GF-D8 (cell line): Measurements from ENCODE around the gene SIT1.
"Not testable (repeated sequence)": the region's sequence is repeated elsewhere in the genome, so short reads cannot be mapped to it uniquely, and the experiment has no call there.

Experiments
- DNase-seq: peaks from one replicate; lab custom pipeline; 2025; lab: John Stamatoyannopoulos, UW

SIT1 gene

GRCh38 chr9:35637427-35637955 is 13.2 kb downstream of the SIT1 start:
- not testable (repeated sequence) for DNase-seq

- not testable (repeated sequence) for DNase-seq
These were observed 13.9 kb downstream of the SIT1 start for GRCh38 chr9:35636877-35637246.

- no peak for DNase-seq
These were observed 14.4 kb downstream of the SIT1 start for GRCh38 chr9:35636135-35636876.

GRCh38 chr9:35635730-35636129 is 15.0 kb downstream of the SIT1 start:
- DNase-seq = no peak

- no peak for DNase-seq
These were observed 21.1 kb downstream of the SIT1 start for GRCh38 chr9:35629597-35629996.

- DNase-seq = no peak
These were observed 22.2 kb downstream of the SIT1 start for GRCh38 chr9:35628389-35628991.

DNA sequence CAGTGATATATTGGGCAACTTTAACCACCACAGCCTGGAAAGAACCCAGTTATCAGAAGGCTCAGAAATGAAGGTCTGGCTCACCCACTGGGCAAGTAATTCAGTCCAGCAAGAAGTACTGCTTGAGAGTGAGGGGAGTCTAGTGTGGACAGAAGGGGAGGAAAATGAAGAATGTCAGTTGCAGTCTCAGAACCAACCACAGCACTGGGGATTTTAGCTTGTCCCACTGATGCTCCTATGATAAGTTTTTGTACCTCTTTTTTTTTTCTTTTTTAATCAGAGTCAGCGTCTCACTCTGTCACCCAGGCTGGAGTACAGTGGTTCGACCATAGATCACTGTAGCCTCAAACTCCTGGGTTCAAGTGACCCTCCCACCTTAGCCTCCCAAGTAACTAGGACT is 23.2 kb downstream of the SIT1 start:
- no peak for DNase-seq

- DNase-seq = peak; percentile 96
These were observed 31.0 kb downstream of the SIT1 start for GRCh38 chr9:35619800-35620158.

- DNase-seq = peak; percentile 97
These were observed 31.6 kb downstream of the SIT1 start for GRCh38 chr9:35618854-35619799.

DNA sequence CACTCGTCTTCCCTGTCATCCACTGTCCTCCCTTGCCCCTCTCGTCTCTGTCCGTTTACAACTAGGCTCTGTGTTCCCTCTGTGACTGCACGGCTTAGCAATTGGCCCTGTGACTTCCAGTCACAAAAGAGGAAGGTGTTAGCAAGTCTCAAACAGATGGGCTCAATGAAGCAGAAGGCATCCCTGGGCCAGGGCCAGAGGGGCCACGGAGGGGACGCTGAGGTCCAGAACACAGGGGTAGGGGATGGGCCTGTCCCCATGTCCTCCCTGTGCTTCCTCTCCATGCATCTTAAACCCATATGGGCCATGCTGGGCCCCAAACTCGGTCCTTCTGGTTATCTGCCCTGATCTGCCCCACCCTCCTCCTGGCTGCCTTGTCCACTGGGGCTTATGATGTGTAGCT is 32.4 kb downstream of the SIT1 start, which contains the start of gene CD72:
CD72 (minus strand) TSS at position 89 of the 403 bp plus-strand sequence. CDS start 110 bp downstream, outside the sequence.
- DNase-seq = peak; percentile 72

GRCh38 chr9:35617548-35617947 is 33.2 kb downstream of the SIT1 start:
- no peak for DNase-seq

DNA sequence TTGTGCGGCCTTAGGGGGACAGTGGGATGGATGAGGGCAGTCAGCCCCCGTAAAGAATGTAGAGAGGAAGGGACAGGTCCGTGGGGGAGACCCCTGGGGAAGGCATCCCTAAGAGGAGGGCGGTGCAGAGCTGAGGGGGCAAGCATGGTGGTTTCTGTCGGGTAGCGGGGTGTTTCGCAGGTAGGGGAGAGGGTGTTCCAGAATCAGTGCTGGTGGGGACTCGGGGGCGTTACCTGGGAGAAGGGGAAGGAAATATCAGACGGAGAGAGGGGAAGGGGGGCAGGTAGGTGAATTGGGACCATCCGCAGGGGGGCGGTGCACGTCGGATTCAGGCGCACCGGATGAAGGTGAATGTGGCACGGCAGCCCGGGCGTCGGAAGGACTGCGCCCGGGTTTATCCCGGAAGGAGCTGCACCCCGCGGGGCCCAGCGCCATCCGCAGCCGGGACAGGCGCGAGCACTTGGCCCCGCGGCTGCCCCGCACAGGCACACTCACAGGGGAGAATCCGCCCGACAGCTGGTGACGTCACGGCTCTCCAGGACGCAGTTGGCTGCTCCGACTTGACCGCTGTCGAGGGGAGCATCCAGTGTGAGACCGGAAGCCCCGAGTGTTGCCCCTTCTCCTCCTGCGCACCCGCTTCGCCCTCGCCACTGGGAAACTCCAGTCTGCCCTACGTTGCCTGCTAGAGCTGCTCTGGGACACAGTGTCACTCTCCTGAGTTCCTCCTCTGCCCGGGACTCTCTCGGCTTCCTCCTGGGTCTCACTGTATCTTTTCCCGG is 33.9 kb downstream of the SIT1 start:
- no peak for DNase-seq

DNA sequence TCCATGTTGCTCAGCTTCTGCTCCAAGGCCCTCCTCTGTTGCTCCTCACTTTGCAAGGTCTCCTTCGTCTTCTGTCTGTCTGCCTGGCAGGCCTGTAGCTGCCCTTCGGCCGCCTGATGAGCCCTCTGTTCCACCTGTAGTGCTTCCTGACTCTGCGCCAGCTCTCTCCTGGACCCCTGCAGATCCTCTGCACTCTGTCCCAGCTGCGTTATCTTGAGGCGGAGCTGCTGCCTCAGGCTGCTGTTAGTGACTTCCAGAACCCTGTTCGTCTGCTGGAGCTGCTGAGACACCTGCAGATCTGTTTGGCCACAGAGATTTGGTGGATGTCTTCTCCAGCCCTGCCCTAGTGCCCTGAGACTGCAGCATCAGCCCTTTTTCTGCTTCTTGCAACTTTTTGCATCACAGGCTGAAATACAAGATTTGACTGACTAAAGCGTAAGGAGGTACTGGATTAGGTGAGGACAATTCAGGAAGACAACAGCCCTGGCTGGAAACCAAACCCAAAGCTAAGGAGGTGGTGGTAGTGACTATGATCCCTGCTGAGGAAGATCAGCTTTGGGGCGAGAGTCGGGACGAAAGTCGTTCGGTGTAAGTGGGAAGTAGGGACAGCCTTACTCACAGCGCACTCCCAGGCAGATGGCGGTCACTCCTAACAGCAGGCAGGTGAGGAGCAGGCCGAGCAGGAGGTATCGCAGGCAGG is 34.6 kb downstream of the SIT1 start:
- no peak for DNase-seq

DNA sequence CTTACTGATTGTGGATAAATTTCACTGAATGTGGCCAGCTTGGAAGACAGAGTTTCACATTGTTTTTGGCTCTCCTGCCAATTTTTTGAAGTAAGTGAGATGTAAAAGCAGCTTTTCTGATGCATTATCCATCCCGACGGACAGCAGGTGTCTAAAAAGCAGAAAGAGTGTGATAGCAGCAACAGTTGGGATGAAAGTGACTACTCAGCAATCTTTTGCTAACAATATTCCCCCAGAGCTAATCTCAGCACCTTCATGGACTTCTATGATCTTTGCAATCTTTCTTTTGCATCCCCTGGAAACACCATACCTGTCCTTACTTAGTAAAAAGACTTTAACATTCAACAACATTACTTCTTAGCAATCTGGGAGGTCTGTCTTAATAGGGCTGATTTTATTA is 37.9 kb downstream of the SIT1 start:
- DNase-seq = no peak

- not testable (repeated sequence) for DNase-seq
These were observed 38.7 kb downstream of the SIT1 start for GRCh38 chr9:35612066-35612465.

DNA sequence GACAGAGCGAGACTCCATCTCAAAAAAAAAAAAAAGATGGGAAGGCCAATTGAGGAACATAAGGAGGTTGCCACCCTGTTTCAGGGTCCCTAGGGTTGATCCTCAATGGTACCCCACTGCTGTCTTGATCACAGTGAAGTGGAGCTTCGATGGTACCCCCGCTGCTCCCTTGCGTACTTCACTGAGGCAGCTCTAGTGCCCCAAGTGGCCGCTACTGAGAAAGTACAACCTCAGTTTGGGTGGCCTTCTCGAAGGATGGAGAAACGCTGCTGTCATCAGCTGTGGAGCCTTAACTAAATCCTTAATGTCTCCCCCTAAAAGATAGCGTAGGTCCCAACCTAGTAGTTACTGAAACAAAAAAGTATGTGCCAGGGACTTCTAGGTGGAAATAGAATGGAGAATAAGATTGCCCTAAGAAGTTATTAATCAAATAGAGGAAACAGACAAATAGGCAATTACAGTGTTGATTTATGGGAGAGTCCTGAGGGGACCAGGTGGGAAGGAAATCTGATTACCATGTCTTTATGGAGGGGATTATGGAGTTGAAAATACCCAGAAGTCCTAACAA is 39.4 kb downstream of the SIT1 start:
- no peak for DNase-seq

GRCh38 chr9:35609820-35610163 is 40.9 kb downstream of the SIT1 start:
- no peak for DNase-seq

- DNase-seq = no peak
These were observed 41.5 kb downstream of the SIT1 start for GRCh38 chr9:35609001-35609819.

DNA sequence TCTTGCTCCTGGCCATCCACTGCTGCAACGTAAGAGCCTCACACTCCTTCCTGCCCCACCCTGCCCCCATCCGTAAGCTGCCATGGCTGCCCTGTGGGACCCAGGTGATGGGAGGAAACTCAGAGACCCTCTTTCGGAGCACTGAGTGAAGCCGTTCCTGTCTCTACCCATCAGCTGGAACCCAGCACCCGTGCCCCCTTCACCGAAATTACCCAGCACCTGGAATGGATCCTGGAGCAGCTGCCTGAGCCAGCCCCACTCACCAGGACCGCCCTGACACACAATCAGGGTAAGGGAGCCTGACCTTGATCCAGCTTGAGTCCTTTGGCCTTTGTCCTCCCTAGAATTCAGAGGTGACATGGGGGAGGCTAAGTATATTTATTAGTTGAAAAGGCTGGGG is 42.5 kb downstream of the SIT1 start:
- no peak for DNase-seq

DNA sequence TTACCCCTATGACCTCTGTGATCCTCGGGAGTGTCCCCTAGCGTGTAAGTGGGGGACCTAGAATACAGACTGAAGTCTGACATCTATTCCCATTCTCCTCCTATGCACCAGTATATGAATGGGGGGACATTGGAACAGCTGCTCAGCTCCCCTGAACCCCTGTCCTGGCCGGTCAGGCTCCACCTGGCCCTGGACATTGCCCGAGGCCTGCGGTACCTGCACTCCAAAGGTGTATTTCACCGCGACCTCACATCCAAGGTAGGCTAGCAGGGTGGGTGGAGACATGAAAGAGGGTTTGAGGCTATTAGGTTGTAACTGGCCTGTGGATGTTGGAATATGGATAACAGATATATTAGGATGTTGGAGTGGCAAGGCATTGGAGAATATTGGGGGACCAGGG is 44.0 kb downstream of the SIT1 start:
- no peak for DNase-seq
